Upper lobe of left lung (tissue), 6 donors: Measurements from ENCODE around the gene COTL1. TPM values are rescaled to one million over a fixed set of nuclear protein-coding genes. Genes with fewer than 3 reads are reported as not detected.

ENCODE experiments used
- ATAC-seq, 2 donors: fragments of 200-7000 bp; cut with Tn5 transposase; one replicate each; pipeline ENCODE4 v1.9.1; 2022; ENCODE audit warnings: mild to moderate bottlenecking in 2 of 2, moderate library complexity in 2 of 2; ENCODE audit not compliant: low FRiP score in 2 of 2
- DNase-seq, 2 donors: peaks; one replicate each; pipeline ENCODE4 v3.0.0-alpha.2; 2019 to 2020
- H3K27ac ChIP-seq, 4 donors: fragments of 200-600 bp; sonication (generic); one replicate each; pipeline ENCODE4 v1.5.1; 2016 to 2019
- H3K27me3 ChIP-seq, 4 donors: fragments of 200-600 bp; sonication (generic); one replicate each; pipeline ENCODE4 v1.5.1; 2017 to 2019
- H3K36me3 ChIP-seq, 4 donors: fragments of 200-600 bp; sonication (generic); one replicate each; pipeline ENCODE4 v1.5.1; 2016 to 2019
- H3K4me1 ChIP-seq, 4 donors: fragments of 200-600 bp; sonication (generic); one replicate each; pipeline ENCODE4 v1.5.1; 2018 to 2019
- H3K4me3 ChIP-seq, 4 donors: fragments of 200-600 bp; sonication (generic); one replicate each; pipeline ENCODE4 v1.5.1; 2017 to 2019; ENCODE audit warnings: mild to moderate bottlenecking in 2 of 4, moderate library complexity in 1 of 4
- H3K9me3 ChIP-seq, 4 donors: fragments of 200-600 bp; sonication (generic); one replicate each; pipeline ENCODE4 v1.5.1; 2018 to 2019
- CTCF ChIP-seq, 6 experiments: fragments of 450-650 bp in 4 of 6; fragments of 200-600 bp in 2 of 6; sonication (generic) in 2 of 6; IDR thresholded peaks; one replicate each; pipeline ENCODE4 v1.5.1; 2016 to 2019; ENCODE audit warnings: antibody characterized with exemption in 6 of 6
- EP300 ChIP-seq, 4 donors: sonication (generic); formaldehyde crosslinking; IDR thresholded peaks; one replicate each; pipeline ENCODE4 v1.5.1; 2017; ENCODE audit warnings: antibody characterized with exemption in 4 of 4, control low read depth in 2 of 4
- POLR2A ChIP-seq, 4 donors: fragments of 450-650 bp; IDR thresholded peaks; one replicate each; pipeline ENCODE4 v1.5.1; 2016 to 2017; ENCODE audit warnings: antibody characterized with exemption in 4 of 4, mild to moderate bottlenecking in 2 of 4
- POLR2AphosphoS5 ChIP-seq, 2 donors: sonication (generic); formaldehyde crosslinking; IDR thresholded peaks; one replicate each; pipeline ENCODE4 v1.5.1; 2017; ENCODE audit warnings: antibody characterized with exemption in 2 of 2
- WGBS, 2 donors: methylation state at CpG; one replicate each; pipeline ENCODE4 v1.1.5; 2017 to 2018; 5-methylcytosine and 5-hydroxymethylcytosine counted together
- total RNA-seq, 6 donors: library from RNA; depleted of rRNA in 4 of 6; stranded (reverse); fragments of >200 nt in 4 of 6; gene quantifications; one replicate each; pipeline versions ENCODE4 v1.1.0 to v1.2.1, GENCODE V29; 2016 to 2021
- donor health status: DM: no; HTN: no; CAD: no; lungs with moderate emphysema.
- donor health status: DM: no; HTN: yes; CAD: no; lungs with severe emphysema.

The COTL1 gene, protein sequence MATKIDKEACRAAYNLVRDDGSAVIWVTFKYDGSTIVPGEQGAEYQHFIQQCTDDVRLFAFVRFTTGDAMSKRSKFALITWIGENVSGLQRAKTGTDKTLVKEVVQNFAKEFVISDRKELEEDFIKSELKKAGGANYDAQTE
- 100 to 1,000 TPM in 2 of 6 donors, 10 to 100 TPM in 4; 31.6 to 256 (median 75.6) TPM for total RNA-seq

DNA sequence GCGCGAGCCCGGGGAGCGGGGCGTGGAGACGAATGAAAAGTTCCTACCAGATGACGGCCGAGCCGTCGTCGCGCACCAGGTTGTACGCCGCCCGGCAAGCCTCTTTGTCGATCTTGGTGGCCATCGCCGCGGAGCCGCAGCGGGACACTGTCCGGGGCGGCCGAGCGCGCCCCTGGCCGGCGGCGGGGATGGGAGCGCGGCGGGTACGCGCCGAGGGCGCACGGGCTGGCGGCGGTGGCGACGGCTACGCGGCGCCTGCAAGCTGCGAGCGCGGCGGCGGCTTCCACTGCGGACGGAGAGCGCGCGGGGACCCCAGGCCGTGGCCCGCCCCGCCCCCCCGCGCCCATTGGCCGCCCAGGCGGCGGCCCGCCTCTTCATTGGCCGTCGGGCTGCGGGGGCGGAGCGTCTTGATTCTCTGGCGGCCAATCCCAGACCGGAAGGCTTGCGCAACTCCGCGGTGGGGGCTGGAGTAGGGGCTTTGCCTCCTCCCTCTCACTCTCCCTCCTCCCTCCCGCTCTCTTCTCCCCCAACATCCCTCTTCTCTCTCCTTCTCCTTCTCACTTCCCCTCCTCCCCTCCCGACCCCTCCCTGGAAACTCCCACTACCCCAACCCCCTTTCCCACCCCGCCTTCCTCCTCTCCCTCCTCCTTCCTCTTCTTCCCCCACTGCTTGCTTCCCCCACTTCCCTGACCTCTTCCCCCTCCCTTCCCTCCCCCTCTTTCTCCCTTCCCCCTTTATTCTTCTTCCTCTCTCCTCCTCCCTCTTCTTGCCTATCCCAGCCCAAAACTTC, at the start of gene COTL1:
Gene COTL1 (minus strand): TSS at position 288 of the 790 bp plus-strand sequence. CDS start 164 bp downstream, at position 124.
- WGBS, 2 donors, result 0 to 3% methylated on average over 10 to 18 of the region's 76 CpGs
- Histone ChIP-seq H3K9me3 (no peaks in the 10 kb centered on the region), H3K4me1 (peaks cover 31 to 53% (median 37%) of the 10 kb centered on the region in 4 donors), H3K4me3 (peak within 1 kb of the TSS; percentile 72 to 88 (median 77)), H3K27ac (peak within 1 kb of the TSS; percentile 78 to 87 (median 82)), H3K36me3 (no peaks in the 10 kb centered on the region), H3K27me3 (no peaks in the 10 kb centered on the region)
- DNase-seq (peak; percentile 94 to 97), ATAC-seq (peak; percentile 88 to 93)
- TF ChIP-seq EP300 (IDR thresholded peaks at IDR 0.05) (no peak), POLR2A (IDR thresholded peaks at IDR 0.05) (peak in 2 of 4 donors; percentile 68 to 74), POLR2AphosphoS5 (IDR thresholded peaks at IDR 0.05) (peak in 1 of 2 donors; percentile 69), CTCF (IDR thresholded peaks at IDR 0.05) (peak in 3 of 6 experiments; percentile 15 to 40 (median 28))

GRCh38 chr16:84665843-84666242, 48.0 kb upstream of the COTL1 start:
- 90 to 98% methylated on average over 4 to 7 of the region's 7 CpGs for WGBS, 2 donors
- Histone ChIP-seq H3K36me3 (peaks cover 19 to 57% (median 49%) of the 10 kb centered on the region in 4 donors), H3K4me1 (no peaks in the 10 kb centered on the region), H3K27ac (no peak overlapping the region), H3K9me3 (no peaks in the 10 kb centered on the region), H3K4me3 (no peak overlapping the region), H3K27me3 (no peaks in the 10 kb centered on the region)
- no peak for TF ChIP-seq EP300 (IDR thresholded peaks at IDR 0.05)
- no peak for TF ChIP-seq CTCF (IDR thresholded peaks at IDR 0.05)
- TF ChIP-seq POLR2A (IDR thresholded peaks at IDR 0.05), result no peak
- no peak for TF ChIP-seq POLR2AphosphoS5 (IDR thresholded peaks at IDR 0.05)
- ATAC-seq (no peak), DNase-seq (no peak)

DNA sequence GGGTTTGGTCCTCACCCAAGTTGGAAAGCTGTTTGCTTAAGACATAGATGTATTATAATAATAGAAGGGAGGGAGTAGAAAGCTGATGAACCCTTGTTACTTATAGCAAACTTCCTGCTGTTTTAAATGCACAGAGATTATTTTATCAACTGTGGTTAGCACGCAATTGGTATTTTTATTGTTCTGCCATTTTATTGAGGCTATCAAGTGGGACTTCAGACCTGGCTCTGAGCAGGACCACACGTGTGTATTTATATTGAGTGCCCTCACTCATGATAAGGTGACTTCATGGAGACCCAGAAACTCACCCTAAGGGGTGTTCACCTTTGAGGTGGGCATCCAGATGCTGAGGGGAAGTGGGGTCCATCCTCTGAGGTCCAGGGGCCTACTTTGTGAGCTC, 47.5 kb upstream of the COTL1 start:
- H3K4me3 ChIP-seq, result no peak overlapping the region
- TF ChIP-seq POLR2A (IDR thresholded peaks at IDR 0.05) (no peak), POLR2AphosphoS5 (IDR thresholded peaks at IDR 0.05) (no peak), CTCF (IDR thresholded peaks at IDR 0.05) (no peak), EP300 (IDR thresholded peaks at IDR 0.05) (no peak)
- H3K36me3 ChIP-seq, result peaks cover 19 to 62% (median 53%) of the 10 kb centered on the region in 4 donors
- H3K9me3 ChIP-seq, result no peaks in the 10 kb centered on the region
- whole genome bisulfite sequencing, 2 donors, result 84% methylated on average over 2 of the region's 2 CpGs
- no peaks in the 10 kb centered on the region for H3K27me3 ChIP-seq
- ATAC-seq (no peak), DNase-seq (no peak)
- H3K4me1 ChIP-seq, result no peaks in the 10 kb centered on the region
- H3K27ac ChIP-seq, result no peak overlapping the region

DNA sequence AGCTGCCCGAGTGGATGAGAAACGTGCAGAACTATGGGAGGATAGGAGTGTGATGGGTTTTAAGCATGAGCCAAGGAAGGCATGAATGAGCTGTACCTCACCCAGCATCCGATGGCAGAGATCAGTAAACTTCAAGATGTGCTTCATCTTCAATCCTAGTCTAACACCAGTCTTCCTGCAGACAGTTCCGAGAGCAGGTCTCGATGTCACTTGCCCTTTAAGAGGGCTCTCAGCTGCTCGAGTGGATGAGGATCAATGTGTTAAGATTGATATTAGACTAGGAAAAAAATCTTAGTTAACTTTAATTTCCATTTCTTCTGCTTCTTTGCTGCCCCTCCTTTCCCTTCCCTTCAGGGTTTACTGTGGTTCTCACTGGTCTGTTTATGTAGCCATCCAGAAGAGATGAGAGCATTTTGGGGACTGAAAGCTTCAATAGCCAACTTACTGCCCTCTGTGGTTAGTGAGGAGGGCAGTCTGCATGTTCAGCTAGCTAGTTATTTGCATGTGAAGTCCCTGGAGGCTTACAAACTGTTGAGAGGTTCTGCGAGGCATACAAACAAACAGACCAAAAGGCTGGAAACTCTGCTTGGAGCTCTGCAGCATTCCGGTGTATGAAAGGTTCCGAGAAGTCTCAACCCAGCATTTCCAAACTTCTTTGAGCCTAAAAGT, 45.7 kb upstream of the COTL1 start:
- Histone ChIP-seq H3K9me3 (no peaks in the 10 kb centered on the region), H3K36me3 (peaks cover 33 to 80% (median 70%) of the 10 kb centered on the region in 4 donors), H3K27ac (no peak overlapping the region), H3K27me3 (no peaks in the 10 kb centered on the region), H3K4me3 (no peak overlapping the region), H3K4me1 (no peaks in the 10 kb centered on the region)
- TF ChIP-seq CTCF (IDR thresholded peaks at IDR 0.05) (no peak), POLR2AphosphoS5 (IDR thresholded peaks at IDR 0.05) (no peak), POLR2A (IDR thresholded peaks at IDR 0.05) (no peak), EP300 (IDR thresholded peaks at IDR 0.05) (no peak)
- WGBS, 2 donors, result 71 to 77% methylated on average over 9 of the region's 9 CpGs
- DNase-seq (no peak), ATAC-seq (no peak)
